Mesothelial cell of epicardium (in vitro differentiated cells): ENCODE measurements around the gene ZCCHC18. TPM values are rescaled to one million over a fixed set of nuclear protein-coding genes. Genes with fewer than 3 reads are reported as not detected.
"Not testable (repeated sequence)": the region's sequence is repeated elsewhere in the genome, so short reads cannot be mapped to it uniquely, and the experiment has no call there.

ENCODE experiments used
- DNase-seq, 2 experiments: peaks; one replicate each; pipeline ENCODE4 v3.0.0; 2021; ENCODE audit warnings: low spot score in 2 of 2; ENCODE audit not compliant: unreplicated experiment in 2 of 2
- H3K27ac Mint-ChIP-seq: 2 replicates; pipeline ENCODE4 v1.8.0; 2021; ENCODE audit warnings: mixed read lengths
- H3K27me3 Mint-ChIP-seq: 2 replicates; pipeline ENCODE4 v1.8.0; 2021; ENCODE audit warnings: low read depth, mixed read lengths
- H3K36me3 Mint-ChIP-seq: 2 replicates; pipeline ENCODE4 v1.8.0; 2021; ENCODE audit warnings: mixed read lengths
- H3K4me1 Mint-ChIP-seq: 2 replicates; pipeline ENCODE4 v1.8.0; 2021; ENCODE audit warnings: mixed read lengths
- H3K4me3 Mint-ChIP-seq: 2 replicates; pipeline ENCODE4 v1.8.0; 2021; ENCODE audit warnings: mild to moderate bottlenecking, moderate library complexity, mixed read lengths
- H3K9me3 Mint-ChIP-seq: 2 replicates; pipeline ENCODE4 v1.8.0; 2021; ENCODE audit warnings: mixed read lengths
- CTCF ChIP-seq: fragments of 200-600 bp; sonication (generic); IDR thresholded peaks from one replicate; pipeline ENCODE4 v1.5.0; 2021; ENCODE audit warnings: antibody characterized with exemption; ENCODE audit not compliant: unreplicated experiment
- total RNA-seq: library from RNA; stranded (reverse); gene quantifications from 3 replicates; pipeline ENCODE4 v1.2.1, GENCODE V29; 2021

ZCCHC18 gene
- total RNA-seq, result 3.6 to 5.4 TPM (median 4.7 TPM) in 3 replicates

- TF ChIP-seq CTCF, result no peak
- Mint-ChIP-seq H3K9me3 (no peaks in the 10 kb centered on the region), H3K4me3 (peak within 1 kb of the TSS; percentile 82), H3K27ac (peak within 1 kb of the TSS; percentile 83), H3K4me1 (peaks cover 3% of the 10 kb centered on the region), H3K27me3 (no peaks in the 10 kb centered on the region), H3K36me3 (no peaks in the 10 kb centered on the region)
- DNase-seq, result peak; percentile 34 to 63
Observed at GRCh38 chrX:104112326-104112951, at the start of gene ZCCHC18. TSS of gene ZCCHC18 (plus strand) at chrX:104112523. CDS start at chrX:104114112, 1,589 bp downstream.

GRCh38 chrX:104062636-104063035 is 49.7 kb upstream of the ZCCHC18 start:
- H3K4me1 Mint-ChIP-seq, H3K27me3 Mint-ChIP-seq, H3K4me3 Mint-ChIP-seq, H3K36me3 Mint-ChIP-seq, DNase-seq, H3K9me3 Mint-ChIP-seq, H3K27ac Mint-ChIP-seq: not testable (repeated sequence)

- H3K36me3 Mint-ChIP-seq, H3K4me1 Mint-ChIP-seq, H3K27me3 Mint-ChIP-seq, H3K4me3 Mint-ChIP-seq, DNase-seq, H3K9me3 Mint-ChIP-seq, H3K27ac Mint-ChIP-seq: not testable (repeated sequence)
Observed at GRCh38 chrX:104075778-104076445, 36.4 kb upstream of the ZCCHC18 start, which contains the start of gene TMSB15C. TSS of gene TMSB15C (minus strand) at chrX:104076236.

- H3K9me3 Mint-ChIP-seq, DNase-seq, H3K27me3 Mint-ChIP-seq, H3K36me3 Mint-ChIP-seq, H3K4me3 Mint-ChIP-seq, H3K4me1 Mint-ChIP-seq, H3K27ac Mint-ChIP-seq: not testable (repeated sequence)
Observed at GRCh38 chrX:104077854-104078253, 34.5 kb upstream of the ZCCHC18 start.

GRCh38 chrX:104084063-104084462 is 28.3 kb upstream of the ZCCHC18 start:
- TF ChIP-seq CTCF, result no peak
- DNase-seq, result no peak
- Mint-ChIP-seq H3K27me3 (peaks cover 12% of the 10 kb centered on the region), H3K4me3 (no peak overlapping the region), H3K4me1 (no peaks in the 10 kb centered on the region), H3K27ac (no peak overlapping the region), H3K9me3 (peaks cover 10% of the 10 kb centered on the region), H3K36me3 (no peaks in the 10 kb centered on the region)

- Mint-ChIP-seq H3K4me3 (no peak overlapping the region), H3K9me3 (peaks cover 10% of the 10 kb centered on the region), H3K4me1 (no peaks in the 10 kb centered on the region), H3K36me3 (no peaks in the 10 kb centered on the region), H3K27ac (no peak overlapping the region), H3K27me3 (peaks cover 12% of the 10 kb centered on the region)
- TF ChIP-seq CTCF, result no peak
- DNase-seq, result no peak
Observed at GRCh38 chrX:104084534-104085277, 27.6 kb upstream of the ZCCHC18 start.

- Mint-ChIP-seq H3K4me1 (no peaks in the 10 kb centered on the region), H3K36me3 (no peaks in the 10 kb centered on the region), H3K27me3 (peaks cover 12% of the 10 kb centered on the region), H3K4me3 (no peak overlapping the region), H3K27ac (no peak overlapping the region), H3K9me3 (peaks cover 10% of the 10 kb centered on the region)
- no peak for TF ChIP-seq CTCF
- DNase-seq, result no peak
Observed at GRCh38 chrX:104085477-104085876, 26.8 kb upstream of the ZCCHC18 start.
